DMS79 treated with DMSO at 0.1 percent for 48 hours (cell line): ENCODE data around the gene ATP10A.

Experiments used
- DNase-seq: peaks from one replicate; lab custom pipeline; 2025; lab: John Stamatoyannopoulos, UW

The ATP10A gene

GRCh38 chr15:25719101-25719985 is 143.8 kb downstream of the ATP10A start:
- no peak for DNase-seq

- DNase-seq, result no peak
These were observed 144.5 kb downstream of the ATP10A start for GRCh38 chr15:25718597-25718996.

DNA sequence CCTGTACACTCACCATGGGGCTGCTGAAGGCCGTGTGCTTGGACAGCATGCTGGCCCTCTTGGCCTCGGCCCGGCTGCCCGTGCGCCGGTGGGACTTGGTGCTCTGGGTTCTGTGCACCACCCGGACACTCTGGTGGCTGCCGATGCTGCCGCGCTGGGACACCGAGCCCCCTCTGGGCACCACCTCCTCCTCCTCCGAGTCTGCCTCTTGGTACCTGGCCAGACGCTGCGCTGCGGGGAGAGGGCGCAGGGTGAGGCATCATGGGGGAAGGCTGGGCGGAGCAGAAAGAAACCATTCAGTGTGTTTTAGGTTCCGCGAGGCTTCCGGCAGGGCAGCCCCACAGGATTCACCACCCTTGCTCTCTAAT is 145.0 kb downstream of the ATP10A start:
- DNase-seq, result no peak

GRCh38 chr15:25717457-25718168 is 145.5 kb downstream of the ATP10A start:
- no peak for DNase-seq

GRCh38 chr15:25717127-25717456 is 146.0 kb downstream of the ATP10A start:
- DNase-seq, result no peak

GRCh38 chr15:25716414-25717126 is 146.6 kb downstream of the ATP10A start:
- no peak for DNase-seq

GRCh38 chr15:25715536-25716413 is 147.4 kb downstream of the ATP10A start:
- DNase-seq, result no peak

DNA sequence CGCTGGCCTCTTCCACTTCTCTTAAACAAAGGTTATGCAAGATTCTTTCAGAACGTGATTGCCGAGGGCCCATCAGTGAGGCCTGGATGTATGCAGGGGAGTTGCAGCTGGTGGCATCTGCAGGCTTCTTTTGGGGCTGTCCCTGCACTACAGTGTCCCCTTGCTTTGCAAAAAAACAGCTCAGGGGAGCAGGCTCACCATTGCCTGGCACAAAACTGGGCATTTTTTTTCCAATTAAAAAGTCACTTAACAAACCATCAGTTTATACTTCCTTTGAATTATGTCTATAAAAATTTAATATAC is 148.6 kb downstream of the ATP10A start:
- DNase-seq, result no peak

DNA sequence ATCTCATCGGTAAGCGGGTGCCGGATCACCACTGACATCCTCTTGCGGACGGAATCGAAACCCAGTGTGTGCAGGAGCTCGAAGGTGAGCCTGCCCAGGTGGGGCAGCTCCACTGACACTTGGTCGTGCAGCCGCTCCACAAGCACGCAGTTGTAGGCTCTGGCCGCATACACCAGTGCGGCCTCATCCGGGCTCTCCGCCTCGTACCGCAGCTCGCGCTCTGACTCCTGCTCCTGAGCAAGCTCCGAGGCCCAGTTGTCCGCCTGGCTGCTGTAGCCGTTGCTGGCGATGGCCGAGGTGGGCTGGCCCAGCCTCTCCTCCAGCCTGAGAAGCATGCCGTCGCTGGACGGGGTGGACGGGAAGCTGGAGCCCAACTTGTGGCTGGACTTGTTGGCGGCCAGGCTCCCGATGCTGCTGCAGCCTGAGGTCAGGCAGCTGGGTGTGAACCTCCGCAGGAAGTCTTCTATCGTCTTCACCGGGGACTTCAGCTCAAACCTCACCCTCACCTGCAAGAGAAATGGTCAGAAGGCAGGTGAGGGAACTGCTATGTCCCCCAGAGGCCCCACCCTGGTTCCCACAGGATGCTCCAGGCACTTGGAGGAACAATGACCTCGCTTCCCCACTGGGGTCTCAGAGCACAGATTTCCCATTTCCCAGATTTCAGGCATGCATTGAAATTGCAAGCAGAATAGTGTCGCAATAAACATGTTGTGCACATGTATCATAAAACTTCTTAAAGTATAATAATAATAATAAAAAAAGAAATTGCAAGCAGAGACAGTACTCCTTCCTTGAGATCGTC is 149.2 kb downstream of the ATP10A start:
- DNase-seq, result no peak

DNA sequence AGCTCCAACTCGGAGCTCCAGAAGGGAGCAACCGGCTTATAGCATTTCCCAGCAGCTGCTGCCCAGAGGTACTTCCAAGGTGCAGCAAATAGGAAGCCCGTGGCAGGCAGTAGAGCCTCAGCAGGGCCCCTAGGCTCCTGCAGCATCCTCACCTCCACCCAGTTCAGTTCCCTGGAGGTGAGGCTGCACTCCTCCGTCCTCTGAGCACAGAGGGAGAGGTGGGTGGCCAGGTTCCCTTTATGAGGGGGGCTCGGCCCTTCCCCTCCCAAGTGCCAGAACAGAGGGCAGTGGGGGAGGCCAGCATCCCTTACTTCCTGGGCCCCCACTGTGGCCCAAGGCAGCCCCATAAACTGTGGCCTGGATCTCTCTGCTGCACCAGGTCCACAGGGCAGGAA is 150.2 kb downstream of the ATP10A start:
- no peak for DNase-seq

- no peak for DNase-seq
These were observed 150.8 kb downstream of the ATP10A start for GRCh38 chr15:25712192-25712960.

DNA sequence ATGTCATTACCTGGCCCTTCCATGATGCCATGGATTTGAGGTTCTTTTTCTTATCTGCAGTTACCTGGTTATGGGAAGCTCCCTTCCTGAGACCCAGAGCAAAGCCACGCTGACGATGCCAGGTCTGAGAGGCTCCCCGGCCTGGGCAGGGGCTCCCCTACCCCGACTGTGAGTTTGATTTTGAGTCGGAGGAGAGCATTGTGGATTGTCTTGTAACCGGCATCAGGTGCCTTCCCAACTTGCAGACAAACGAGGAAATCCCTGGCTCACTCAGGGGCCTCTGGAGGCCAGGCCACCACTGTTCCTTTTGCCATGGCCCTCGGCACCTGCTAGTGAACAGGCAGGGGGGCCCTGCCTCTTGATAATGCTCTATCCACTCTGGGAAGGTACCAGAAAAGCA is 151.4 kb downstream of the ATP10A start:
- DNase-seq, result no peak

- no peak for DNase-seq
These were observed 152.0 kb downstream of the ATP10A start for GRCh38 chr15:25711164-25711563.

GRCh38 chr15:25710184-25710583 is 152.9 kb downstream of the ATP10A start:
- no peak for DNase-seq

DNA sequence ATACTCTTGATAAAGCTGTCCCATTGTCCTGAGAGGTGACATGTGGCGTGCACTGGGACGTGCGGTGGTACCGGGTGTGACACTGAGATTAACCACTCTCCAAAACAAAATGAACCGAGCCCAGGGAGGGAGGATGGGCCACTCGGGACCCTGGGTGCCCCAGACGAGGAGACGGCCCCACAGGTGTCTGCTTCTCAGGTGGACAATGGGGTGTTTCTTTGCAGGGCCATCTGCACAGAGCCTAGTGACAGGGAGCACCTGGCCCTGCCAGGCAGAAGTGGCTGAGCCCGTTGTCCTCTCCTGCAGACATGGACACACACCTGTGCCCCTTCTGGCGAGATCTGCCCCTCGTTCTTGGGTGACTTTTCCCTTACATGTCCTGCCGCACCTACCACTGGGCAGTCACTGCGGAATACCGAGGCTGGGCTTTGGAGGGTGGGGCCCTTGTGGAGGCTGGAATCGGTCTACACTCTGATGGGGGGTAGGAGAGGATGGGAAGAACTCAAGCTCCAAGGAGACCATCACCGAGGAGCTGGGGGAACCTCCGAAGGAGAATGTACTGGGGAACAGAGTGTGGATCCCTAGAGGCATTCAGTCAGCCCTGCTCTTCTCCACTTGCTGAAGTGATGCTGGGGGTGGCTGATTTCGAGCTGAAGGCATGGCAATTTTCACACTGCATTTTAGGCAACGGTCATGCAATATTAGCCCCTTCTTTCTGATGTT is 153.5 kb downstream of the ATP10A start:
- DNase-seq, result no peak

GRCh38 chr15:25708391-25708790 is 154.7 kb downstream of the ATP10A start:
- no peak for DNase-seq

GRCh38 chr15:25707656-25708365 is 155.3 kb downstream of the ATP10A start:
- DNase-seq, result no peak

DNA sequence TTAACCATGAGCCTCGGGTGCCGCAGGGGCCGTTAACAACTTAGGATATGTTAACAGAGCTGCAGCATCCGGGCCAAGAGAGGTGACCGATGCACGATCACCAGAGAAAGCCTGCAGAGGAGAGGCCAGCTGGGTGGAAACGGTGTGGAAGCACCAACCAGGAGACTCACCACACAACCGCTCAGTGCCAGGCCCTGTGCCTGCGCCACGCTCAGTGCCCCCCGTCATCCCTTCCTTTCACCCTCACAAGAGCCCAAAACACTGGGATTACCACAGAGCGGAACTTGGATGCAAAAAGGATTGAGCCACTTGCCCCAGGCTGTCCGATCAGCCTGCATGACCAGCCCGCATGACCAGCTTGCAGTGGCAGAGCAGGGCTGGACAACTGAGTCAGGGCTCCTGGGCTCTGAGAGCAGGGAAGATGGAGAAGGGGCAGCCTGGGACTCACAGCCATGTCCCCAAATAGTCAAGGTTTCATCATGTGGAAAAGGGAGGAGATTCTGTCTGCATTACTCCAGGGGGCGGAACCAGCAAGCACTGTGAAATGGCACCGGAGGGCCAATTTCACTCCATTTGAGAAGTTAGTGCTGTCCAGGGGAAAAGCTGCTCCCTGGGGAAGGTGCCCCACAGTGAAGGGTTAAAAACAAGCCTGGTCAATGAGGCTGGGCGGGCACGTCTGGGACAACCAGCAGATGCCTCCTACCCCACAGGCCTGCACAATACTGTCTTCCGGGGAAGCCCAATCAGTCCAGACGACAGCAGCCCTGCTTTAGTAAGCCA is 156.8 kb downstream of the ATP10A start:
- no peak for DNase-seq
